ENCODE measurements around the gene TP53I13.

DNA sequence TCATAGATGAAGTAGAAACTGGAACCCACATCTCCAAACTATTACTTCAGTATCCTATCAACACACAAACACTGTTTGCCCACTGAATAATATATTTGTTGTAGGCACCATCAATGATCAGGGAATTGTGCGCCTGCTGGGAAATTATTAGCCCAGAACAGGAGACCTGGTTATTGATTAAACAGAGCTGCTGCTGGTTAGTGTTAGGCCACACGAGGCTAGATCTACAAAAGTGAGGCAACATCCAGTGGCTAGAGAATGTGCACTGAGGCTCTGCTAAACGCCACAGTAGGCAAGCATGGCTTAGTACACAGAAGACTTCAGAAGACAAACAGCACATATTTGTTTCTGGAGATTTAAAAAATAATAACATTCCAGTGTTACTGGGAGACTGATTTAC lies 12.7 kb upstream of the TP53I13 start:
- TF ChIP-seq, protein P1, sequence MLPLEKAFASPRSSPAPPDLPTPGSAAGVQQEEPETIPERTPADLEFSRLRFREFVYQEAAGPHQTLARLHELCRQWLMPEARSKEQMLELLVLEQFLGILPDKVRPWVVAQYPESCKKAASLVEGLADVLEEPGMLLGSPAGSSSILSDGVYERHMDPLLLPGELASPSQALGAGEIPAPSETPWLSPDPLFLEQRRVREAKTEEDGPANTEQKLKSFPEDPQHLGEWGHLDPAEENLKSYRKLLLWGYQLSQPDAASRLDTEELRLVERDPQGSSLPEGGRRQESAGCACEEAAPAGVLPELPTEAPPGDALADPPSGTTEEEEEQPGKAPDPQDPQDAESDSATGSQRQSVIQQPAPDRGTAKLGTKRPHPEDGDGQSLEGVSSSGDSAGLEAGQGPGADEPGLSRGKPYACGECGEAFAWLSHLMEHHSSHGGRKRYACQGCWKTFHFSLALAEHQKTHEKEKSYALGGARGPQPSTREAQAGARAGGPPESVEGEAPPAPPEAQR (tag by site-specific recombination; IDR thresholded peaks at IDR 0.05), result no peak
- TF ChIP-seq CTCF (tag by site-specific recombination; IDR thresholded peaks at IDR 0.05), result no peak

Data from HEK293 (cell line).